NCI-H187 treated with DMSO at 0.1 percent for 48 hours (cell line): ENCODE results near the gene ZNF862.

Experiments used
- DNase-seq: peaks from one replicate; lab custom pipeline; 2025; lab: John Stamatoyannopoulos, UW

ZNF862 gene

GRCh38 chr7:149811221-149811620 lies 27.0 kb upstream of the ZNF862 start:
- DNase-seq: no peak

- no peak for DNase-seq
Observed at GRCh38 chr7:149811831-149812490, 26.2 kb upstream of the ZNF862 start.

GRCh38 chr7:149813254-149814035 lies 24.7 kb upstream of the ZNF862 start:
- no peak for DNase-seq

DNA sequence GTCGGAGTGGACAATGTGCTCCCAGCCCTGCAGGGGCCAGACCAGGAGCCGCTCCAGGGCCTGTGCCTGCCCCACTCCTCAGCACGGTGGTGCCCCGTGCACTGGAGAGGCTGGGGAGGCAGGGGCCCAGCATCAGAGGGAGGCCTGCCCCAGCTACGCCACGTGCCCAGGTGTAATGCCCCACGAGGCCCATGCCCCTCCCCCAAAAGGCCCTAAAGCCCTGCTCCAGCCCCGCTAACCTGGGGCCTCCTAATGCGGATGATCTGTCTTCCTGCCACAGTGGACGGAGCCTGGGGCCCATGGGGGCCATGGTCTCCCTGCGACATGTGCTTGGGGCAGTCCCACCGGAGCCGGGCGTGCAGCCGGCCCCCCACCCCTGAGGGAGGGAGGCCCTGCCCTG lies 23.7 kb upstream of the ZNF862 start:
- no peak for DNase-seq

DNA sequence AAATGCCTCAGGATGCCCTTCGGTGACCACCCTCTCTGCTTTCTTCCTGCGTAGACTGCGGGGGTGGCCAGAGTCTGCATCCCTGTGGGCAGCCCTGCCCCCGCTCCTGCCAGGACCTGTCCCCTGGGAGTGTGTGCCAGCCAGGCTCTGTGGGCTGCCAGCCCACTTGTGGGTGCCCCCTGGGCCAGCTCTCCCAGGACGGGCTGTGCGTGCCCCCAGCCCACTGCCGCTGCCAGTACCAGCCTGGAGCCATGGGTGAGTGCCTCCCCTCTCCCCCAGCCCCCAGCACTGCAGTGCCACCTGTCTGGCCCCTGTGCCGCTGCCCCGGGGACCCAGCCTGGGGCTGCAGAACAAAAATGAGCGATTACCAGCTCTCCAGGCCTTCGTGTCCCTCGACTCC lies 23.1 kb upstream of the ZNF862 start:
- DNase-seq: no peak

DNA sequence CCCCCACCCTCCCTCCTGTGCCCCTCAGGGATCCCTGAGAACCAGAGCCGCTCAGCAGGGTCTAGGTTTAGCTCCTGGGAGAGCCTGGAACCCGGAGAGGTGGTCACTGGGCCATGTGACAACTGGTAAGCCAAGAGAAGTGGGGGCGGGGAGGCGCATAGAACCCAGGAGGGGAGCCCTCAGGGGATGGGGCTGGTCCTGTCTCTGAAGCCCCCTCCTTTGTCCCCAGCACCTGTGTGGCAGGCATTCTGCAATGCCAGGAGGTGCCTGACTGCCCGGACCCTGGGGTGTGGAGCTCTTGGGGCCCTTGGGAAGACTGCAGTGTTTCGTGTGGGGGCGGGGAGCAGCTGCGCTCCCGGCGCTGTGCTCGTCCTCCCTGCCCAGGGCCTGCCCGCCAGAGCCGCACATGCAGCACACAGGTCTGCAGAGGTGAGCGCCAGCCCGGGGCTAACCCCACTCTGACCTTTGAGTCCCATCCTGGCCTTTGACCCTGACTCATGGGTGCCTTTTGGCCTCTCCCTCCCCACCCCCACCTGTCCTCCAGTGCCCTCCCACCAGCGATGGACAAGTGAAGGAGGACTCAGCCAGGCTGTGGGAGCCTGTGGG lies 22.4 kb upstream of the ZNF862 start:
- no peak for DNase-seq

GRCh38 chr7:149816267-149816751 lies 21.9 kb upstream of the ZNF862 start:
- DNase-seq: no peak

DNA sequence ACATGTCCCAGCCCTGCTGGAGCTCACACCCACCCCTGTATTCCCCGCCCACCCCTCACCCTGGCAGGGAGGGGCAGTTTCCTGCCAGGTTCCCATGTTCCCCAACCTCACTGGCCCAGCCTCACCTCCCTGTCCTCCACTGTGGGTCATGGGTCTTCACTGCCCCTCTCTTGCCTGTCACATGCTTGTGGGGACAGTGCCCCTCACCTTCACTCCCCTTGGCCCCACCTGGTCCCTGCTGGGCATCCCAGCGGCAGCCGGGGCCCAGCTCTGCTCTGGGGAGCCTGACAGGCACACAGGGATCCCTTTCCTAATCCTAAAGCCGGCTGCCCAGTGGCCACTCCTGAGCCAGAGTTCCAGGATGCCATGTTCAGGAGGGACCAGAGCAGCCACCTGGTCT lies 21.4 kb upstream of the ZNF862 start:
- DNase-seq: no peak

GRCh38 chr7:149817301-149817771 lies 20.8 kb upstream of the ZNF862 start:
- no peak for DNase-seq

- DNase-seq: no peak
Observed at GRCh38 chr7:149817836-149818535, 20.2 kb upstream of the ZNF862 start.

DNA sequence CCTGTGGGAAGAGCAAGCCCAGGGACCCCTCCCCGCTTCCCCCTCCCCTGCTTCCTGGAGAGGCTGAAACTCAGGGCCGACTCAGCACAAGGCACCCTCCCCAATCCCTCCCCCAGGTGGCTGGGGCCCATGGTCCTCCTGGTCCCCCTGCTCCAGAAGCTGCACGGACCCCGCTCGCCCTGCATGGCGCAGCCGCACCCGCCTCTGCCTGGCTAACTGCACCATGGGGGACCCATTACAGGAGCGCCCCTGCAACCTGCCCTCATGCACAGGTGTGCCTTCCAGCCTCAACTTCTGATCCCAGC lies 19.7 kb upstream of the ZNF862 start:
- DNase-seq: no peak

DNA sequence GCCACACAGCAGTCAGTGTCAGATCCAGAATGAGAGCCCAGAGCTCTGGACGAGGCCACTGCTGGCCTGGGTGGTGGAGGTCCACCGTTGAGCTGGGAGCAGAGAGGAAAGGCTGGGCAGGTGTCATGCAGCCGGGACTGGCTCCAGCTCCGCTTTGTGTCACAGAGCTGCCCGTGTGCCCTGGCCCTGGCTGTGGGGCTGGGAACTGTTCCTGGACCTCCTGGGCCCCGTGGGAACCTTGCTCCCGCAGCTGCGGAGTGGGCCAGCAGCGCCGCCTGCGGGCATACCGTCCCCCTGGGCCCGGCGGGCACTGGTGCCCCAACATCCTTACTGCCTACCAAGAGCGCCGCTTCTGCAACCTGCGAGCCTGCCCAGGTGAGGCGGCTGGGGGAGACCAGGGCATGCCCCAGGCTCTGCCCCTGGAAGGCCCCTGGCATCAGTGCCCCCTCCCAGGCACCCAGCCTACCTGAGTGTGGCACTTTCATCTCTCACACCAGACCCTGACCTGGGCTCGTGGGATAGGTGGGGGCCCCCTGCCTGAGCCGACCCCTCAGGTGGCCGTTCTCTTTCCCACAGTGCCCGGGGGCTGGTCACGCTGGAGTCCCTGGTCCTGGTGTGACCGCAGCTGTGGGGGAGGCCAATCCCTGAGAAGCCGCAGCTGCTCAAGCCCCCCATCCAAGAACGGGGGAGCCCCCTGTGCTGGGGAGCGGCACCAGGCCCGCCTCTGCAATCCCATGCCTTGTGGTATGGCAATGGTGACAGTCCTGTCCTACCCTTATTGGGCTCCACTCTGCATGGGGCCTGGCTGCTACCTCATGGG lies 18.8 kb upstream of the ZNF862 start:
- DNase-seq: no peak

GRCh38 chr7:149819961-149820340 lies 18.2 kb upstream of the ZNF862 start:
- DNase-seq: no peak

GRCh38 chr7:149820622-149821190 lies 17.5 kb upstream of the ZNF862 start:
- DNase-seq: no peak

DNA sequence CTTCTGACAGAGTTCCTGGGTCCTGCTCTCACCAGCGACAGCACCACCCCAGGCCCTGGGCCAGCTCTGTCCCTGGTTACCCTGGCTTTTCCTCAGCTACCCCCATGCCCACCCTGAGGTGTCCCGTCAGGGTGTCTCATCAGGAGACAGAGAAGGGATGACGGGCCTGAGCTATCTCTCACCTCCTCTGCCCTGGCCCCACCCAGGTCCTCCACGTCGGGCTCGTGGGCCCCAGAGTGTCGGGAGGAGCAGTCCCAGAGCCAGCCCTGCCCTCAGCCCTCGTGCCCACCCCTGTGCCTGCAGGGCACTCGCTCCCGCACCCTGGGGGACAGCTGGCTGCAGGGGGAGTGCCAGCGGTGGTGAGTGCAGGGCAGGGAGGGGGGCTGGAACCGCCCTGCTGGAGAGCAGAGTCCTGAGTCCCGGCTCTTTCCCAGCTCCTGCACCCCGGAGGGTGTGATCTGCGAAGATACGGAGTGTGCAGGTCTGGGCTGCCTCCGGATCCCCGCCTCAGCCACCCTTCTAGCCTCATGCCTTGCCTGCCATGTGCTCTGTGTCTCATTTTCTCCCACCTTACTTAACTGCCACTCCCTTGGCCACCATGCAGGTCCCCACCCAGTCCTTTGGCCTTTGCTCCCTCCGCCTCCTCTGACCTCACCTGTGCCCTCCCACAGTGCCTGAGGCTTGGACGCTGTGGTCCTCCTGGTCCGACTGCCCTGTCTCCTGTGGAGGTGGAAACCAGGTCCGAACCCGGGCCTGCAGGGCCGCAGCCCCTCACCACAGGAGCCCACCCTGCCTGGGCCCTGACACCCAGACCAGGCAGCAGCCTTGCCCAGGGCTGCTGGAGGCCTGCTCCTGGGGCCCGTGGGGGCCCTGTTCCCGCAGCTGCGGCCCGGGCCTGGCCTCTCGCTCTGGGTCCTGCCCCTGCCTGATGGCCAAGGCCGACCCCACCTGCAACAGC lies 16.7 kb upstream of the ZNF862 start:
- DNase-seq: no peak

DNA sequence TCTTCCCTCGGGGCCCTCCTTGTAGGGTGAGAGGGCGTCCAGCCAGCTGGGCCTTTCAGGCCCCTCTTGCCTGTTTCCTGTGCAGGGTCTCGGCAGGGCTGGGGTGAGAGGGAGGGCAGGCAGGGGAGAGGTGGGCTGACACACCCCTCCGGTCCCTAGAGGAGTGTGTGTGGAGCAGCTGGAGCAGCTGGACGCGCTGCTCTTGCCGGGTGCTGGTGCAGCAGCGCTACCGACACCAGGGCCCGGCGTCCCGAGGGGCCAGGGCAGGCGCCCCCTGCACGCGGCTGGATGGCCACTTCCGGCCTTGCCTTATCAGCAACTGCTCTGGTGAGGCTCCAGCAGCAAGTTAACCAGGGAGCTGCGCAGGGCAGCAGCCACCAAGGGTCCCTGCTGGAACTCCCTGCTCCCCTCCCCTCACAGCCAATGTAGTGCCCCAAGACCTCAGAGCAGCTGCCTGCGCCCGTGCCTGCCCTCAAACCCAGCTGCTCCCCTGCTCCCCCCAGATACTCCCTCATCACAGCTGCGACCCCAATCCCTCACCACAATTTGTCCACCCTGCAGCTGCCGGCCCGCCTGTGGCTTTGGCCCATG lies 15.7 kb upstream of the ZNF862 start:
- no peak for DNase-seq

DNA sequence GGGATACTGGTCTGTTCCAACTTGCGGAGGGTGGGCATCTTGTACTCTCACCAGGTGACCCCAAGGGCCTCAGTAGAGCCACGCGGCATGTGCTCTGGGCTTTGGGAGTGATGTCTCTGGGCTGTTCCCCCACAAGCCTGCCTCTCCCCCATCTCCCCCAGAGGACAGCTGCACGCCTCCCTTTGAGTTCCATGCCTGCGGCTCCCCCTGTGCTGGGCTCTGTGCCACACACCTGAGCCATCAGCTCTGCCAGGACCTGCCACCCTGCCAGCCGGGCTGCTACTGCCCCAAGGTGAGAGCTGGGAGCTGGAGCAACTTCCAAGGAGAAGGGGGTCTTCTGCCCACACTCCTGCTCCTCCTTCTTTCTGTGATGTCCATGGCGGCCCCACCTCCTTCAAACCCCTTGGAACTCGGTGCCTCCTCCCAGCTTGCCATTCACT lies 15.0 kb upstream of the ZNF862 start:
- DNase-seq: no peak

- DNase-seq: no peak
Observed at GRCh38 chr7:149823631-149824199, 14.5 kb upstream of the ZNF862 start.

GRCh38 chr7:149824301-149824741 lies 13.9 kb upstream of the ZNF862 start:
- DNase-seq: no peak
